Spleen (tissue), 11 donors: ENCODE results near the gene ZNF181. TPM values are rescaled to one million over a fixed set of nuclear protein-coding genes. Genes with fewer than 3 reads are reported as not detected.

Experiments
- DNase-seq: peaks from one replicate; pipeline ENCODE4 v3.0.0-alpha.2; 2020
- H3K27ac ChIP-seq, 8 donors: fragments of 200-600 bp; sonication (generic) in 7 of 8; 1 replicate in 4 of 8; 2 replicates in 4 of 8; pipeline versions ENCODE4 v1.5.0 to v1.8.0; 2016 to 2021; ENCODE audit warnings: inconsistent platforms in 4 of 8, mild to moderate bottlenecking in 4 of 8, moderate library complexity in 1 of 8
- H3K27me3 ChIP-seq, 7 donors: fragments of 200-600 bp; sonication (generic) in 6 of 7; replicated peaks in 1 of 7; 1 replicate in 4 of 7; 2 replicates in 3 of 7; pipeline versions ENCODE4 v1.5.0 to v1.8.0; 2016 to 2021; ENCODE audit warnings: inconsistent platforms in 3 of 7, mild to moderate bottlenecking in 1 of 7
- H3K36me3 ChIP-seq, 6 donors: fragments of 200-600 bp; sonication (generic) in 5 of 6; 1 replicate in 4 of 6; 2 replicates in 2 of 6; pipeline versions ENCODE4 v1.5.0 to v1.8.0; 2016 to 2021; ENCODE audit warnings: inconsistent platforms in 2 of 6
- H3K4me1 ChIP-seq, 6 donors: fragments of 200-600 bp; sonication (generic) in 5 of 6; 1 replicate in 3 of 6; 2 replicates in 3 of 6; pipeline versions ENCODE4 v1.5.0 to v1.8.0; 2016 to 2021; ENCODE audit warnings: inconsistent platforms in 3 of 6
- H3K4me3 ChIP-seq, 8 donors: fragments of 200-600 bp; sonication (generic) in 7 of 8; 1 replicate in 4 of 8; 2 replicates in 4 of 8; pipeline versions ENCODE4 v1.5.0 to v1.8.0; 2016 to 2021; ENCODE audit warnings: inconsistent platforms in 4 of 8, mild to moderate bottlenecking in 4 of 8, moderate library complexity in 2 of 8
- H3K9me3 ChIP-seq, 8 donors: fragments of 200-600 bp; sonication (generic) in 7 of 8; 1 replicate in 4 of 8; 2 replicates in 4 of 8; pipeline versions ENCODE4 v1.5.0 to v1.8.0; 2016 to 2021; ENCODE audit warnings: inconsistent platforms in 4 of 8
- CTCF ChIP-seq, 11 experiments: fragments of 200-600 bp in 7 of 11; fragments of 450-650 bp in 4 of 11; sonication (generic) in 4 of 11; IDR thresholded peaks in 8 of 11; conservative IDR thresholded peaks in 3 of 11; 1 replicate in 7 of 11; 2 replicates in 4 of 11; pipeline versions ENCODE4 v1.4.0 to v1.8.0; 2016 to 2021; ENCODE audit warnings: antibody characterized with exemption in 11 of 11, inconsistent platforms in 4 of 11, mild to moderate bottlenecking in 1 of 11
- POLR2A ChIP-seq, 3 donors: fragments of 450-650 bp; IDR thresholded peaks; one replicate each; pipeline ENCODE4 v1.5.1; 2017; ENCODE audit warnings: antibody characterized with exemption in 3 of 3, mild to moderate bottlenecking in 1 of 3
- POLR2AphosphoS5 ChIP-seq, 3 donors: sonication (generic); formaldehyde crosslinking; IDR thresholded peaks; one replicate each; pipeline ENCODE4 v1.5.1; 2017; ENCODE audit warnings: antibody characterized with exemption in 3 of 3
- WGBS, 5 donors: extraction: QIAGEN DNeasy Blood & Tissue Kit in 3 of 5; methylation state at CpG; one replicate each; pipeline versions ENCODE4 v1.1.5 to v1.1.7; 2013 to 2018; 5-methylcytosine and 5-hydroxymethylcytosine counted together
- intact Hi-C: fragments of 100-400 bp; cut with DNase I; formaldehyde crosslinking; loops from one replicate; pipeline ENCODE4 v1.15.0; 2023; ENCODE audit warnings: low total_unique reads
- polyA plus RNA-seq, 3 donors: library from polyadenylated mRNA; stranded (reverse); fragments of 200-250 nt; gene quantifications; one replicate each; pipeline ENCODE4 v1.2.1, GENCODE V29; 2013
- total RNA-seq, 7 donors: library from RNA; depleted of rRNA in 3 of 7; stranded (reverse); fragments of >200 nt in 3 of 7; fragmentation: NEBNext Ultra II Directional in 4 of 7; extraction: Animal tissue kit (Norgen Biotek cat#: 25700) in 4 of 7; gene quantifications; one replicate each; pipeline versions ENCODE4 v1.1.0 to v1.2.1, GENCODE V29; 2016 to 2021
- donor health status: healthy with polysubstance abuse.
- donor health status: DM: no; HTN: no; CAD: no; lungs with moderate emphysema.
- donor health status: DM: no; HTN: no; CAD: no.
- donor health status: Bipolar disorder and iron deficiency.
- donor health status: healthy.
- donor health status: DM: no; HTN: no; CAD: no.
- donor health status: DM: yes; HTN: yes; CAD: no.

The ZNF181 gene
- total and polyA plus RNA-seq, 10 donors = 6.8 to 36.5 (median 12.7) TPM

- WGBS, 5 donors = 91 to 97% (median 96%) methylated on average over 3 of the region's 3 CpGs
- peaks cover 1 to 41% (median 16%) of the 10 kb centered on the region in 6 donors for H3K36me3 ChIP-seq
- H3K27ac ChIP-seq = no peak overlapping the region
- no peak for TF ChIP-seq CTCF (IDR thresholded peaks at IDR 0.05 in 8 of 11, conservative IDR thresholded peaks at IDR 0.05 in 3 of 11)
- no peak for TF ChIP-seq POLR2A (IDR thresholded peaks at IDR 0.05)
- TF ChIP-seq POLR2AphosphoS5 (IDR thresholded peaks at IDR 0.05) = no peak
- no peak for DNase-seq
- H3K4me1 ChIP-seq = no peaks in the 10 kb centered on the region
- no peaks in the 10 kb centered on the region for H3K27me3 ChIP-seq
- H3K9me3 ChIP-seq = peaks cover 4 to 100% (median 100%) of the 10 kb centered on the region in 8 donors
- H3K4me3 ChIP-seq = no peak overlapping the region
- intact Hi-C loops = no loop called here
Measured at GRCh38 chr19:34744896-34745690, 11.1 kb downstream of the ZNF181 start.

GRCh38 chr19:34757441-34757840 lies 23.4 kb downstream of the ZNF181 start:
- Histone ChIP-seq H3K9me3 (peaks cover 40 to 100% (median 100%) of the 10 kb centered on the region in 8 donors), H3K4me1 (no peaks in the 10 kb centered on the region), H3K27me3 (no peaks in the 10 kb centered on the region), H3K36me3 (peaks cover 2 to 63% (median 20%) of the 10 kb centered on the region in 6 donors), H3K27ac (no peak overlapping the region), H3K4me3 (no peak overlapping the region)
- 88 to 95% (median 94%) methylated on average over 4 of the region's 4 CpGs for WGBS, 5 donors
- no peak for DNase-seq
- intact Hi-C loops = no loop called here
- no peak for TF ChIP-seq CTCF (IDR thresholded peaks at IDR 0.05 in 8 of 11, conservative IDR thresholded peaks at IDR 0.05 in 3 of 11)
- TF ChIP-seq POLR2AphosphoS5 (IDR thresholded peaks at IDR 0.05) = no peak
- no peak for TF ChIP-seq POLR2A (IDR thresholded peaks at IDR 0.05)

- H3K9me3 ChIP-seq = peaks cover 37 to 100% (median 100%) of the 10 kb centered on the region in 8 donors
- no peaks in the 10 kb centered on the region for H3K4me1 ChIP-seq
- 93 to 98% (median 96%) methylated on average over 11 of the region's 11 CpGs for WGBS, 5 donors
- no peaks in the 10 kb centered on the region for H3K27me3 ChIP-seq
- TF ChIP-seq POLR2A (IDR thresholded peaks at IDR 0.05) (no peak), POLR2AphosphoS5 (IDR thresholded peaks at IDR 0.05) (no peak), CTCF (IDR thresholded peaks at IDR 0.05 in 8 of 11, conservative IDR thresholded peaks at IDR 0.05 in 3 of 11) (no peak)
- H3K36me3 ChIP-seq = peaks cover 2 to 72% (median 38%) of the 10 kb centered on the region in 6 donors
- H3K4me3 ChIP-seq = no peak overlapping the region
- no peak overlapping the region for H3K27ac ChIP-seq
- DNase-seq = no peak
- intact Hi-C loops = no loop called here
Measured at GRCh38 chr19:34759218-34759917, 25.3 kb downstream of the ZNF181 start.

GRCh38 chr19:34766386-34766785 lies 32.3 kb downstream of the ZNF181 start:
- Histone ChIP-seq H3K36me3 (peaks cover 0 to 95% (median 58%) of the 10 kb centered on the region in 6 donors), H3K9me3 (peaks cover 4 to 78% (median 46%) of the 10 kb centered on the region in 8 donors), H3K27ac (no peak overlapping the region), H3K4me1 (peaks cover 0 to 2% (median under 1%) of the 10 kb centered on the region in 6 donors), H3K4me3 (no peak overlapping the region), H3K27me3 (no peaks in the 10 kb centered on the region)
- intact Hi-C loops = no loop called here
- no peak for TF ChIP-seq POLR2AphosphoS5 (IDR thresholded peaks at IDR 0.05)
- no peak for TF ChIP-seq CTCF (IDR thresholded peaks at IDR 0.05 in 8 of 11, conservative IDR thresholded peaks at IDR 0.05 in 3 of 11)
- DNase-seq = no peak
- 90 to 100% (median 91%) methylated on average over 2 of the region's 2 CpGs for WGBS, 5 donors
